Esophagus muscularis mucosa (tissue), 4 donors: ENCODE results near the gene CFAP70. TPM values are rescaled to one million over a fixed set of nuclear protein-coding genes. Genes with fewer than 3 reads are reported as not detected.

Source experiments
- DNase-seq: peaks from one replicate; pipeline ENCODE4 v3.0.0-alpha.2; 2017; ENCODE audit errors: extremely low spot score
- H3K27ac ChIP-seq, 4 donors: fragments of 200-600 bp; sonication (generic); replicated peaks in 1 of 4; 1 replicate in 3 of 4; 2 replicates in 1 of 4; pipeline ENCODE4 v1.5.1; 2016 to 2019; ENCODE audit warnings: mild to moderate bottlenecking in 1 of 4
- H3K27me3 ChIP-seq, 4 donors: fragments of 200-600 bp; sonication (generic); one replicate each; pipeline versions ENCODE4 v1.5.1 to v1.6.0; 2016 to 2019
- H3K36me3 ChIP-seq, 4 donors: fragments of 200-600 bp; sonication (generic); one replicate each; pipeline ENCODE4 v1.5.1; 2016 to 2019
- H3K4me1 ChIP-seq, 4 donors: fragments of 200-600 bp; sonication (generic); one replicate each; pipeline ENCODE4 v1.5.1; 2016 to 2019
- H3K4me3 ChIP-seq, 4 donors: fragments of 200-600 bp; sonication (generic); 1 replicate in 2 of 4; 2 replicates in 2 of 4; pipeline ENCODE4 v1.5.1; 2016 to 2019; ENCODE audit warnings: mild to moderate bottlenecking in 4 of 4, moderate library complexity in 1 of 4
- H3K9me3 ChIP-seq, 4 donors: fragments of 200-600 bp; sonication (generic); 1 replicate in 3 of 4; 2 replicates in 1 of 4; pipeline ENCODE4 v1.5.1; 2016 to 2019
- EP300 ChIP-seq: sonication (generic); formaldehyde crosslinking; IDR thresholded peaks from one replicate; pipeline ENCODE4 v1.6.1; 2017; ENCODE audit warnings: antibody characterized with exemption
- POLR2A ChIP-seq: fragments of 450-650 bp; IDR thresholded peaks from one replicate; pipeline ENCODE4 v1.6.1; 2017; ENCODE audit warnings: antibody characterized with exemption, moderate library complexity, mild to moderate bottlenecking, low read depth
- POLR2AphosphoS5 ChIP-seq, 2 donors: sonication (generic); formaldehyde crosslinking; IDR thresholded peaks; one replicate each; pipeline ENCODE4 v1.6.1; 2017; ENCODE audit warnings: antibody characterized with exemption in 2 of 2
- WGBS: methylation state at CpG from one replicate; pipeline ENCODE4 v1.1.5; 2018; 5-methylcytosine and 5-hydroxymethylcytosine counted together
- intact Hi-C: fragments of 100-400 bp; cut with DNase I; formaldehyde crosslinking; loops from one replicate; pipeline ENCODE4 v1.15.1; 2023
- total RNA-seq, 4 donors: library from RNA; depleted of rRNA; stranded (reverse); fragments of >200 nt; gene quantifications; one replicate each; pipeline versions ENCODE4 v1.1.0 to v1.2.1, GENCODE V29; 2016
- TF ChIP-seq, protein P1 (sequence below), 3 experiments: fragments of 200-600 bp in 2 of 3; fragments of 450-650 bp in 1 of 3; sonication (generic) in 2 of 3; IDR thresholded peaks; one replicate each; pipeline ENCODE4 v1.5.1; 2017 to 2019; ENCODE audit warnings: antibody characterized with exemption in 3 of 3, mild to moderate bottlenecking in 2 of 3, moderate library complexity in 1 of 3

The CFAP70 gene
- total RNA-seq, 4 donors from 2014 or later: 0.99 to 3.3 (median 1.1) TPM

GRCh38 chr10:73388228-73388627, 29.6 kb upstream of the CFAP70 start:
- no peak for DNase-seq
- Histone ChIP-seq H3K36me3 (peaks cover 42 to 82% (median 68%) of the 10 kb centered on the region in 4 donors), H3K9me3 (no peaks in the 10 kb centered on the region), H3K27ac (no peak overlapping the region), H3K4me3 (no peak overlapping the region), H3K27me3 (no peaks in the 10 kb centered on the region), H3K4me1 (no peaks in the 10 kb centered on the region)
- intact Hi-C loops: no loop called here
- 83% methylated on average over 4 of the region's 4 CpGs for WGBS
- TF ChIP-seq POLR2AphosphoS5 (IDR thresholded peaks at IDR 0.05): no peak
- TF ChIP-seq EP300: no peak
- TF ChIP-seq, protein P1, sequence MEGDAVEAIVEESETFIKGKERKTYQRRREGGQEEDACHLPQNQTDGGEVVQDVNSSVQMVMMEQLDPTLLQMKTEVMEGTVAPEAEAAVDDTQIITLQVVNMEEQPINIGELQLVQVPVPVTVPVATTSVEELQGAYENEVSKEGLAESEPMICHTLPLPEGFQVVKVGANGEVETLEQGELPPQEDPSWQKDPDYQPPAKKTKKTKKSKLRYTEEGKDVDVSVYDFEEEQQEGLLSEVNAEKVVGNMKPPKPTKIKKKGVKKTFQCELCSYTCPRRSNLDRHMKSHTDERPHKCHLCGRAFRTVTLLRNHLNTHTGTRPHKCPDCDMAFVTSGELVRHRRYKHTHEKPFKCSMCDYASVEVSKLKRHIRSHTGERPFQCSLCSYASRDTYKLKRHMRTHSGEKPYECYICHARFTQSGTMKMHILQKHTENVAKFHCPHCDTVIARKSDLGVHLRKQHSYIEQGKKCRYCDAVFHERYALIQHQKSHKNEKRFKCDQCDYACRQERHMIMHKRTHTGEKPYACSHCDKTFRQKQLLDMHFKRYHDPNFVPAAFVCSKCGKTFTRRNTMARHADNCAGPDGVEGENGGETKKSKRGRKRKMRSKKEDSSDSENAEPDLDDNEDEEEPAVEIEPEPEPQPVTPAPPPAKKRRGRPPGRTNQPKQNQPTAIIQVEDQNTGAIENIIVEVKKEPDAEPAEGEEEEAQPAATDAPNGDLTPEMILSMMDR (IDR thresholded peaks at IDR 0.05): no peak
- TF ChIP-seq POLR2A: no peak

DNA sequence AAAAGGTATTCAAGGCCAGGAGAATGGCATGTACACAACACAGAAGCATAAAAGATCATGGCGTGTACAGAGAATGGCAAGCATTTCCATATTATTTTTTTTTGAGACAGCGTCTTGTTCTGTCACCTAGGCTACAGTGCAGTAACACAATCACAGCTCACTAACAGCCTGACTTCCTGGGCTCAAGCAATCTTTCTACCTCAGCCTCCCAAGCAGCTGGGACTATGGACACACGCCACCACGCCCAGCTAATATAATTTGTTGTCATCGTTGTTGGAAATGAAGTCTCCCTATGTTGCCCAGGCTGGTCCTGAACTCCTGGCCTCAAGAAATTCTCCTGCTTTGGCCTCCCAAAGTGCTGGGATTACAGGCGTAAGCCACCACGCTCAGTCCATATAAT, 27.9 kb upstream of the CFAP70 start:
- 96% methylated on average over 7 of the region's 7 CpGs for WGBS
- Histone ChIP-seq H3K9me3 (no peaks in the 10 kb centered on the region), H3K36me3 (peaks cover 56 to 89% (median 82%) of the 10 kb centered on the region in 4 donors), H3K4me3 (no peak overlapping the region), H3K27me3 (no peaks in the 10 kb centered on the region), H3K27ac (no peak overlapping the region), H3K4me1 (no peaks in the 10 kb centered on the region)
- TF ChIP-seq, protein P1 (IDR thresholded peaks at IDR 0.05): no peak
- TF ChIP-seq EP300 (no peak), POLR2A (no peak), POLR2AphosphoS5 (IDR thresholded peaks at IDR 0.05) (no peak)
- no peak for DNase-seq
- intact Hi-C loops: no loop called here

DNA sequence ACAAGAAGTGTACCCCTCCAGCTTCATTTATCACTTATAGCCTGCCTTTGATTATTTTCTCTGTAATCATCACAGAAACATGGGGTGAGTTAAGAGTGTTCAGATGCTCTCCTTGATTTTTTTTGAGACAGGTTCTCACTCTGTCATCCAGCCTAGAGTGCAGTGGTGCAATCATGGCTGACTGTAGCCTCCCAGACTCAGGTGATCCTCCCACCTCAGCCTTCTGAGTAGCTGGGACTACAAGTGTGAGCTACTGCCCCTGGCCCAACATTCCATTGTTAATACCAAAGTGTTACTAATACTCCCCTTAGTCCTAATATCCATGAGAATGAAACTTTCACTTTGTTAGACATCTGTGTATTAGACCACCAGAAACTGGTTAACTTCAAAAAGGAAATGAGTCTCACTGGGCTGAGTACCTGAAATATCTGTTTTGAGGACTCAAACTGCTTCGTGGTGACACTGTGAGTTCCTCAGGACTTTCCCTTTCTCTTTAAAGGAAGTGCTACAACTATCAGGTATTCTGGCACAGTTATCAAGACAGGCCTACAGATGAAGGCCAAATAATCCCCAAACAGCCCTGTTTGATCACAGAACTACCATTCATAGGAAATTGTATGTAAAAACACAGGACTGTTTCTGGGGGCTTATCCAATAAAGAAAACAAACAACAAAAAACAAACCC, 20.5 kb upstream of the CFAP70 start:
- TF ChIP-seq EP300 (no peak), POLR2AphosphoS5 (IDR thresholded peaks at IDR 0.05) (no peak), POLR2A (no peak)
- TF ChIP-seq, protein P1 (IDR thresholded peaks at IDR 0.05): no peak
- 89% methylated on average over 1 of the region's 1 CpG for WGBS
- no peak for DNase-seq
- H3K4me3 ChIP-seq: no peak overlapping the region
- no peaks in the 10 kb centered on the region for H3K4me1 ChIP-seq
- H3K9me3 ChIP-seq: no peaks in the 10 kb centered on the region
- no peak overlapping the region for H3K27ac ChIP-seq
- intact Hi-C loops: no loop called here
- H3K36me3 ChIP-seq: peaks cover 55 to 100% (median 96%) of the 10 kb centered on the region in 4 donors
- H3K27me3 ChIP-seq: no peaks in the 10 kb centered on the region

GRCh38 chr10:73376679-73377078, 18.0 kb upstream of the CFAP70 start:
- Histone ChIP-seq H3K4me3 (no peak overlapping the region), H3K4me1 (no peaks in the 10 kb centered on the region), H3K36me3 (peaks cover 41 to 97% (median 87%) of the 10 kb centered on the region in 4 donors), H3K27me3 (no peaks in the 10 kb centered on the region), H3K9me3 (no peaks in the 10 kb centered on the region), H3K27ac (no peak overlapping the region)
- DNase-seq: no peak
- 79% methylated on average over 3 of the region's 3 CpGs for WGBS
- intact Hi-C loops: no loop called here
- TF ChIP-seq POLR2A (no peak), POLR2AphosphoS5 (IDR thresholded peaks at IDR 0.05) (no peak), EP300 (no peak)
- TF ChIP-seq, protein P1 (IDR thresholded peaks at IDR 0.05): no peak

DNA sequence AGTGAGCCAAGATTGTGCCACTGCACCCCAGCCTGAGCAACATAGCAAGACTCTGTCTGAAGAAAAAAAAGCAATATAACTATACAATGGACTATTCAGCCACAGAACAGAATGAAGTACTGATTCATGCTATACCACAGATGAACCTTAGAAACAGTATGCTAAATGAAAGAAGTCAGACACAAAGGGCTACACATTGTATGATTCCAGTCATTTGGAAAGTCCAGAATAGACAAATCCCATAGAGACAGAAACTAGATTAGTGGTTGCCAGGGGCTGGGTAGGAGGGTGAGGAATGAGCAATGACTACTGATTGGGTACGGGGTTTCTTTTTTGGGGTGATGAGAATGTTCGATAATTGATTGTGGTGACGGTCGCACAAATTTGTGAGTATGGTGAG, 9.6 kb upstream of the CFAP70 start:
- TF ChIP-seq POLR2A: no peak
- Histone ChIP-seq H3K27me3 (no peaks in the 10 kb centered on the region), H3K4me1 (no peaks in the 10 kb centered on the region), H3K27ac (no peak overlapping the region), H3K4me3 (no peak overlapping the region), H3K36me3 (peaks cover 13 to 91% (median 49%) of the 10 kb centered on the region in 4 donors), H3K9me3 (no peaks in the 10 kb centered on the region)
- intact Hi-C loops: no loop called here
- DNase-seq: no peak
- WGBS: 100% methylated on average over 4 of the region's 4 CpGs
